Subcutaneous abdominal adipose tissue (tissue), 5 donors: ENCODE results near the gene PPL.

Experiments used
- H3K27ac ChIP-seq: one replicate; pipeline ENCODE4 v1.7.0; 2013; ENCODE audit warnings: low read depth, mild to moderate bottlenecking, inconsistent platforms, low read length, moderate library complexity
- H3K27me3 ChIP-seq, 5 donors: one replicate each; pipeline ENCODE4 v1.7.0; 2013; ENCODE audit warnings: low read length in 5 of 5, inconsistent platforms in 1 of 5; ENCODE audit not compliant: control insufficient read depth in 5 of 5, insufficient read depth in 4 of 5
- H3K36me3 ChIP-seq, 5 donors: one replicate each; pipeline ENCODE4 v1.7.0; 2013; ENCODE audit warnings: low read length in 5 of 5; ENCODE audit not compliant: control insufficient read depth in 5 of 5, insufficient read depth in 5 of 5
- H3K4me1 ChIP-seq, 5 donors: one replicate each; pipeline ENCODE4 v1.7.0; 2013; ENCODE audit warnings: low read length in 5 of 5, mild to moderate bottlenecking in 3 of 5, moderate library complexity in 1 of 5; ENCODE audit not compliant: control insufficient read depth in 5 of 5, insufficient read depth in 5 of 5
- H3K4me3 ChIP-seq, 5 donors: one replicate each; pipeline ENCODE4 v1.7.0; 2013; ENCODE audit warnings: low read length in 5 of 5, low read depth in 1 of 5
- H3K9ac ChIP-seq, 5 donors: one replicate each; pipeline ENCODE4 v1.7.0; 2013; ENCODE audit warnings: low read length in 5 of 5, mild to moderate bottlenecking in 4 of 5, moderate library complexity in 3 of 5
- H3K9me3 ChIP-seq, 5 donors: one replicate each; pipeline ENCODE4 v1.7.0; 2013; ENCODE audit warnings: low read length in 5 of 5; ENCODE audit not compliant: control insufficient read depth in 5 of 5
- donor health status: healthy.
- donor health status: healthy.
- donor health status: healthy.
- donor health status: healthy.
- donor health status: healthy.

Gene PPL, protein sequence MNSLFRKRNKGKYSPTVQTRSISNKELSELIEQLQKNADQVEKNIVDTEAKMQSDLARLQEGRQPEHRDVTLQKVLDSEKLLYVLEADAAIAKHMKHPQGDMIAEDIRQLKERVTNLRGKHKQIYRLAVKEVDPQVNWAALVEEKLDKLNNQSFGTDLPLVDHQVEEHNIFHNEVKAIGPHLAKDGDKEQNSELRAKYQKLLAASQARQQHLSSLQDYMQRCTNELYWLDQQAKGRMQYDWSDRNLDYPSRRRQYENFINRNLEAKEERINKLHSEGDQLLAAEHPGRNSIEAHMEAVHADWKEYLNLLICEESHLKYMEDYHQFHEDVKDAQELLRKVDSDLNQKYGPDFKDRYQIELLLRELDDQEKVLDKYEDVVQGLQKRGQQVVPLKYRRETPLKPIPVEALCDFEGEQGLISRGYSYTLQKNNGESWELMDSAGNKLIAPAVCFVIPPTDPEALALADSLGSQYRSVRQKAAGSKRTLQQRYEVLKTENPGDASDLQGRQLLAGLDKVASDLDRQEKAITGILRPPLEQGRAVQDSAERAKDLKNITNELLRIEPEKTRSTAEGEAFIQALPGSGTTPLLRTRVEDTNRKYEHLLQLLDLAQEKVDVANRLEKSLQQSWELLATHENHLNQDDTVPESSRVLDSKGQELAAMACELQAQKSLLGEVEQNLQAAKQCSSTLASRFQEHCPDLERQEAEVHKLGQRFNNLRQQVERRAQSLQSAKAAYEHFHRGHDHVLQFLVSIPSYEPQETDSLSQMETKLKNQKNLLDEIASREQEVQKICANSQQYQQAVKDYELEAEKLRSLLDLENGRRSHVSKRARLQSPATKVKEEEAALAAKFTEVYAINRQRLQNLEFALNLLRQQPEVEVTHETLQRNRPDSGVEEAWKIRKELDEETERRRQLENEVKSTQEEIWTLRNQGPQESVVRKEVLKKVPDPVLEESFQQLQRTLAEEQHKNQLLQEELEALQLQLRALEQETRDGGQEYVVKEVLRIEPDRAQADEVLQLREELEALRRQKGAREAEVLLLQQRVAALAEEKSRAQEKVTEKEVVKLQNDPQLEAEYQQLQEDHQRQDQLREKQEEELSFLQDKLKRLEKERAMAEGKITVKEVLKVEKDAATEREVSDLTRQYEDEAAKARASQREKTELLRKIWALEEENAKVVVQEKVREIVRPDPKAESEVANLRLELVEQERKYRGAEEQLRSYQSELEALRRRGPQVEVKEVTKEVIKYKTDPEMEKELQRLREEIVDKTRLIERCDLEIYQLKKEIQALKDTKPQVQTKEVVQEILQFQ (N-terminal part only)

DNA sequence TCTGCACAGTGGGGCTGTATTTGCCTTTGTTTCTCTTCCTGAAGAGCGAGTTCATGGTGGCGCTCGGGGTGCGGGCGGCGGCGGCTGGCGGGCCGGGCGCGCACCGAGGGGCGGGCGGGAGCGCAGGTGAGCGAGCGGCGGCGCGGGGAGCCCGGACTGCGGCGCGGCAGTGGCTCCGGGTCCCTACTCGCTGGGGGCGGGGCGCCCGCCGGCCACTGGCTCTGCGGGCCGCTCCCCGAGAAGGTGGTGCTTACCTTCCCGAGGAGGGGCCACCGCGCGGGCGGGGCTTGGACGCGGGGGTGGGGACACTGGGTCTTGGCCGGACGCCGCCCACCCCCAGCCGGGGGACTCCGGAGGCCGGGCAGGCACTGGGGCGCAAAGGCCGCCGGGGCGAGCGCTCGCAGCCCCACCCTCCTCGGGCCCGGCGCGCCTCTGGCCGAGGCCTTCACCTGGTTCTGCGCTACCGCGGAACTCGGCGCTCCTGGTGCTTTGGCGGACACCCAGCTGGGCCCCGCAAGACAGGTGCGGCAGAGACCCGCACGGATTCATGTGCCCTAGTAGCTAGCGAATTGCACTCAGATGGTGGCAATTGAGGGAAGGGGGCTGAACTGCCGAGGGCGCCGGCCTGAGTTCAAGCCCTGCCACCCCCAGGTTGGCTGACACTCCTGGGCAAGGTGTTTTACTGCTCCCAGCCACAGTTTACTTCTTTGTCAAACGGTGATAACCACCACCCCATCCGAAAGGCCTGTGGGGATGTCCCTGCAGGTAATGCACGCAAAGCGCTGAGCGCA is at the start of gene PPL:
Gene PPL (minus strand): TSS at position 158 of the 791 bp plus-strand sequence. CDS start 103 bp downstream, at position 55.
- Histone ChIP-seq H3K4me1 (peaks cover 0 to 42% (median 34%) of the 10 kb centered on the region in 5 donors), H3K4me3 (peak within 1 kb of the TSS; percentile 55 to 67 (median 64)), H3K9me3 (no peaks in the 10 kb centered on the region), H3K27ac (peak within 1 kb of the TSS; percentile 50), H3K27me3 (peaks cover 0 to 29% (median 15%) of the 10 kb centered on the region in 5 donors), H3K36me3 (no peaks in the 10 kb centered on the region), H3K9ac (peak within 1 kb of the TSS in 2 of 5 donors; percentile 20 to 41)

DNA sequence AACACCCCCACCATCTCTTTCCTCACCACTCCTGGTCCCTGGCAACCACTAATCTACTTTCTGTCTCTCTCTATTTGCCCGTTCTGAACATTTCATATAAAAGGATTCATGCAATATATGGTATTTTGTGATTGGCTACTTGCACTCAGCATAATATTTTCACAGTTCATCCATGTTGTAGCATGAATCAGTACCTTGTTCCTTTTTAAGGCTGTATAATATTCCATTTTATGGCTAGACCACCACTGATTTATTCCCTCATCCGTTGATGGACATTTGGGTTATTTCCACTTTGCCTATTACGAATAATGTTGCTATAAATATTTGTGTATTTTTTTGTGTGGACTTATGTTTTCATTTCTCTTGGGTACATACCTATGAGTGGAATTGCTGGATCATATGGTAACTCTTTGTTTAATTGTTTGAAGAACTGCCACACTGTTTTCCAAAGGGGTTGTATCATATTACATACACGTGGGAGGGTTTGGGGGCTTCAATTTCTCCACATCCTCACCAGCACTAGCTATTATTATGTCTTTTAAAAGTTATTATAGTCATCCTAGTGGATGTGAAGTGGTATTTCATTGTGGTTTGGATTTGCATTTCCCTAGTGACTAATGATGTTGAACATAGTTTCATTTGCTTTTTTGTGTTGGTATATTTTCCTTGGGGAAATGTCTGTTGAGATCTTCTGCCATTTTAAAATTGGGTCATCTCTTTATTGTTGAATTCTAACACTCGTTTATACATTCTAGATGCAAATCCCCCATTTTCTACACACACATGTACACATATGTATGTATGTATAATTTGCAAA is 47.4 kb upstream of the PPL start:
- Histone ChIP-seq H3K27ac (no peak overlapping the region), H3K4me3 (no peak overlapping the region), H3K9me3 (peaks cover 0 to 4% (median 2%) of the 10 kb centered on the region in 5 donors), H3K27me3 (peaks cover 12 to 26% (median 21%) of the 10 kb centered on the region in 5 donors), H3K9ac (no peak overlapping the region), H3K4me1 (peaks cover 0 to 3% (median 0%) of the 10 kb centered on the region in 5 donors), H3K36me3 (no peaks in the 10 kb centered on the region)

DNA sequence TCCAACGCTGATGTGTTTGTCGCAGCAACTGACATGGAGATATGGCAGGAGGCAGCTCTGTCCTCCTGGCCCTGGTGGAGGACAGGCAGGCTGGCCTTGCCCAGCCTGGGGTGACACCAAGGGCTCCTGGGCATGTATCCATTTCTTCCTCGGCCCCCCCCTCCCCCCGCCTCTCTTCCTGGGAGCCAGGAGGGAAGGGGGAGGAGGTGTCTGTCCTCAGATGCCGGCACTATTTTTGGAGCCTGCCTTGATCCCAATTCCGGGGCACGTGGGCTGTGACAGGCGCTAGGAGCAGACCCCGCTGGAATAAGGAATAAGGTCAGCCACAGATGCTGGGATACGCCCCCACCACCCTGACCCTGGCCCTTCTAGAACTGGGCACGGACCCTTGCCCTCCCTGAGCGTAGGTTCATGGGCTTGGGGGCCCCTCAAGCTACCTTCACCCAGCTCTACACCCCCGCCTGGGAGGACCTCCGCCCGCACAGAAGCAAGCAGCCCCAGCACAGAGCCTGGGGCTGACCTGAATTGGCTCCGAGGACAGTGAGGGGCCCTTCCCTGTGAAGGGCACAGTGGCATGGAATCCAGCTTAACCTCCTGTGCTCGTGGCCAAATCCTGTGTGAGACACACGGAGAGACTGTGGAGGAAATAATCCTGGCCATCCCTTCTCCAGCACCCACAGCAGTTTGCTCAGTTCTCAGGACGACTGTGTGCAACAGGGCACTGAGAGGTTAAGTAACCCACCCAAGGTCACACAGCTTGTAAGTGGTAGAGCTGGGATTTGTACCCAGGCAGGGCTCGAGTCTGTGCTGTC is 45.3 kb upstream of the PPL start:
- no peak overlapping the region for H3K9ac ChIP-seq
- peaks cover 0 to 8% (median 3%) of the 10 kb centered on the region in 5 donors for H3K27me3 ChIP-seq
- H3K4me3 ChIP-seq = no peak overlapping the region
- no peak overlapping the region for H3K27ac ChIP-seq
- H3K4me1 ChIP-seq = peaks cover 0 to 3% (median 0%) of the 10 kb centered on the region in 5 donors
- peaks cover 0 to 4% (median 0%) of the 10 kb centered on the region in 5 donors for H3K9me3 ChIP-seq
- H3K36me3 ChIP-seq = no peaks in the 10 kb centered on the region

DNA sequence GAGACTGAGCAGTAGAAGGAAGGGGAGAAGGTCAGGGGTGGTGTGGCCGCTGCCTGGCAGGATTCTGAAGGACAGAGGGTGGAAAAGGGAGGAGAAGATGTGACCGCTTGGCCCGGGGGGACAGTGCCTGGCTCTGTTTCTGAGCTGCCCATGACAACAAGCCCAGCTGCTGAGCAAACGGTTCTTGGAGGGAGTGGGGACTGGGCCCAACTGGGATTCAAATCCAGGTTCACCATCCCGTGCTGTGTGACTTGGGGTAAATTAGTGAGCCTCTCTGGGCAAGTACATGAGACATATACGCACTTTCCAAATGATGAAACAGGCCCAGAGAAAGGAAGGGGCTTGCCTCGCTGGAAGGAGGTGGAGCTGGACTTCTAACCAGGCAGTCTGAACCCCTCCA is 44.5 kb upstream of the PPL start:
- Histone ChIP-seq H3K27ac (no peak overlapping the region), H3K27me3 (peaks cover 0 to 5% (median 2%) of the 10 kb centered on the region in 5 donors), H3K4me1 (peaks cover 0 to 3% (median 0%) of the 10 kb centered on the region in 5 donors), H3K36me3 (no peaks in the 10 kb centered on the region), H3K4me3 (no peak overlapping the region), H3K9me3 (peaks cover 0 to 4% (median 0%) of the 10 kb centered on the region in 5 donors), H3K9ac (no peak overlapping the region)

DNA sequence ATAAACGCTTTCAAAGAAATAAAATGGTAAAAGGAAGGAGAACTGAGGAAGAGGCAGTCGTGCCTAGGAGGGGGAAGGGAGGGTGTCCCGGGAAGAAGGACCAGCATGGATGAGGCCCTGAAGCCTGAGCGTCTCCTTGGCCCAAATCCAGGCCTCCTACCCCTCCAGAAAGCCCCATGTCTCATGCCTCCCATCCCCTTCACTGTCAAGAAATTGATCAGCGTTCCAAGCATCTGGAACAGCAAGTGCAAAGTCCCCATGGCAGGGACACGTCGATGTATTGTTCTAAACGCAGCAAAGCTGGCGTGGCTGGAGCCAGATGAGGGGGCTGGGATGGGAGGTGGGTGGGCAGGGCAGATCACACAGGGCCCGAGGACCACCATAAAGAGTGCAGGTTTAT is 43.7 kb upstream of the PPL start:
- Histone ChIP-seq H3K27me3 (peaks cover 0 to 5% (median 2%) of the 10 kb centered on the region in 5 donors), H3K4me1 (peaks cover 0 to 3% (median 0%) of the 10 kb centered on the region in 5 donors), H3K27ac (no peak overlapping the region), H3K9me3 (peaks cover 0 to 4% (median 2%) of the 10 kb centered on the region in 5 donors), H3K9ac (no peak overlapping the region), H3K36me3 (no peaks in the 10 kb centered on the region), H3K4me3 (no peak overlapping the region)

DNA sequence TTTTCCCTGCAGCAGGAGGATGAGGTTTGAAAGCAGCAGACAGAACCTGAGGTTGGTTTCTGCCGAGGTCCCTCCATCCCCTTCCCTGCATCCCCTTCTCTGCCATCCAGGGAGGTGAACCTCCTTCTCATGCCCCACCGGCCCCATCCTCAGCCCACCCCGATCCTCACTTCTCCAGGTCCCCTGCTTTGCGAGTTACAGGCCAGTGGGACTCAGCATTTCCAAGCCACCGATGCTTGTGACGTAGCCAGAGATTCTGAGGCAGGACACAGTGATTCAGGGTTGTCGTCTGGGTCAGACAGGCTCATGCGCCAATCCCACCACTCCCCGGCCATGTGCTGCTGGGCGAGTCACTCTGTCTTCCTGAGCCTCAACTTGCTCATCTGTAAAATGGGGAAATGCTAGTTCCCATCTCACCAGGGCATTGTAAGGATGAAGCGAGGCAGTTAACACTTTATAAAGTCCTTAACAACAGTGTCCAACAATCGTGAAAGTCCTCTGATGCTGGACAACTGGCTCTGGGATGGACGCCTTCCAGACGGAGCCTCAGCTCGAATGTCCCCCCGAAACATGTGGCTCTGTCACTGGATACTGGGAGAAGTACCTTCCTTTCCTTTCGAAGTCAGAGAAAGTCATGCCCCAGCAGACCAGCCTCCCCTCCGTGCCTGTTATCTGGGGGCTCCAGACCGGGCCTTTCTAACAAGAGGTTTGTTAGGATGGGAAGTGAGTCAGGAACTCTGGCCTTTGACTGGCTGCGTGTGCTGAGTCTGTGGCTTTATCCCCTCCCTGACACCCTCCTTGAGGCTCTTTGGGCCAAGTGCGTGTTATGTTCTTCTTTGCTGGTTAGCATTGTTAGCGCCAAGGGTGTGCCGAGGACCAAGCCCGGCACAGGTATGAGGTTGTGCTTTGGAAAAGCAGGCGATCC is 43.0 kb upstream of the PPL start:
- H3K27ac ChIP-seq = no peak overlapping the region
- peaks cover 0 to 5% (median 2%) of the 10 kb centered on the region in 5 donors for H3K27me3 ChIP-seq
- no peak overlapping the region for H3K4me3 ChIP-seq
- H3K9ac ChIP-seq = no peak overlapping the region
- no peaks in the 10 kb centered on the region for H3K36me3 ChIP-seq
- peaks cover 0 to 3% (median 0%) of the 10 kb centered on the region in 5 donors for H3K4me1 ChIP-seq
- H3K9me3 ChIP-seq = peaks cover 0 to 4% (median 2%) of the 10 kb centered on the region in 5 donors

DNA sequence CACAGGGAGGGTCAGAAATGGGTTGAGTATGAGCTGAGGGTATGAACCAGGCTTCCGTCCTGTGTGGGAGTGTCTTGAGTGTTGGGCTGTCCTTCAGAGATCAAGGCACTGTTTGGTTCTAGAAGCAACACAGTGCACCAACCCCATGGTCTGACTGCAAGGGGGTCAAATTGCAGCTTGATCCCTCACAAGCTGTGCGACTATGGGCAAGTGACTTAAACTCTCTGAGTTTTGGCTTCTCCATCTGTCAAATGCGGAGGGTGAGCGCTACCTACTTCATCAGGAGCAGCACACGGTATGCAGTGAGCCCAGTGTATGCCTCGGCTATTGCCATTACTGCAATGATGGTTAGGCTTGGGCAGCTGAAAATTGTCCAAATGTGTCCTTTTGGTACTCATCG is 42.2 kb upstream of the PPL start:
- H3K4me3 ChIP-seq = no peak overlapping the region
- no peak overlapping the region for H3K9ac ChIP-seq
- H3K9me3 ChIP-seq = peaks cover 0 to 3% (median under 1%) of the 10 kb centered on the region in 5 donors
- H3K36me3 ChIP-seq = no peaks in the 10 kb centered on the region
- no peak overlapping the region for H3K27ac ChIP-seq
- peaks cover 0 to 5% (median 2%) of the 10 kb centered on the region in 5 donors for H3K27me3 ChIP-seq
- H3K4me1 ChIP-seq = peaks cover 0 to 3% (median 0%) of the 10 kb centered on the region in 5 donors
